HEK293 (cell line): ENCODE data around the gene ZNF692.

Experiments used
- CTCF ChIA-PET: fragments of 350-600 bp; formaldehyde crosslinking; extraction: SDS; loops from one replicate; lab custom pipeline; 2021; ENCODE audit warnings: antibody characterized with exemption; lab: Yijun Ruan, JAX
- POLR2A ChIA-PET: fragments of 300-600 bp; formaldehyde crosslinking; extraction: SDS; loops from one replicate; lab custom pipeline; 2020; ENCODE audit warnings: antibody characterized with exemption, inconsistent platforms; lab: Yijun Ruan, JAX
- H3K27ac ChIP-seq: fragments of 200-500 bp; sonication (Bioruptor generic); 2 replicates; pipeline ENCODE4 v1.5.1; 2014; ENCODE audit warnings: low read depth, low read length, control low read depth, inconsistent platforms; ENCODE audit errors: extremely low read depth
- H3K36me3 ChIP-seq, 2 experiments: fragments of 200-500 bp in 1 of 2; sonication (Bioruptor generic) in 1 of 2; 1 replicate in 1 of 2; 2 replicates in 1 of 2; pipeline ENCODE4 v1.5.1; 2014 to 2017; ENCODE audit warnings: inconsistent platforms in 2 of 2, low read length in 2 of 2; ENCODE audit not compliant: control insufficient read depth in 2 of 2, insufficient read depth in 1 of 2
- H3K4me1 ChIP-seq: fragments of 200-500 bp; sonication (Bioruptor generic); 2 replicates; pipeline ENCODE4 v1.5.1; 2014; ENCODE audit warnings: mild to moderate bottlenecking, low read length, inconsistent platforms; ENCODE audit not compliant: control insufficient read depth, insufficient read depth
- H3K4me3 ChIP-seq: 2 replicates; pipeline ENCODE4 v1.5.1; 2011; ENCODE audit warnings: low read depth, mild to moderate bottlenecking, control low read depth, low read length, moderate library complexity
- H3K9me3 ChIP-seq: fragments of 200-500 bp; sonication (Bioruptor generic); 2 replicates; pipeline ENCODE4 v1.5.1; 2014; ENCODE audit warnings: low read depth, low read length, inconsistent platforms; ENCODE audit not compliant: control insufficient read depth, insufficient read depth
- KLF16 ChIP-seq: fragments of 450-650 bp; formaldehyde crosslinking; IDR thresholded peaks from 2 replicates; pipeline ENCODE4 v1.5.1; 2017; ENCODE audit warnings: missing biosample characterization, missing genetic modification characterization
- ZBTB20 ChIP-seq: fragments of 450-650 bp; formaldehyde crosslinking; IDR thresholded peaks from 2 replicates; pipeline ENCODE4 v1.5.1; 2016; ENCODE audit warnings: missing biosample characterization, missing genetic modification characterization
- ZFP3 ChIP-seq: fragments of 450-650 bp; formaldehyde crosslinking; IDR thresholded peaks from 2 replicates; pipeline ENCODE4 v1.5.1; 2016; ENCODE audit warnings: low read depth, missing biosample characterization, missing genetic modification characterization
- ZFP69B ChIP-seq: fragments of 450-650 bp; formaldehyde crosslinking; IDR thresholded peaks from 2 replicates; pipeline ENCODE4 v1.5.1; 2016; ENCODE audit warnings: missing biosample characterization, missing genetic modification characterization
- ZNF148 ChIP-seq: fragments of 450-650 bp; formaldehyde crosslinking; IDR thresholded peaks from 2 replicates; pipeline ENCODE4 v1.5.0; 2017; ENCODE audit warnings: missing biosample characterization, missing genetic modification characterization, borderline replicate concordance
- ZNF202 ChIP-seq: fragments of 450-650 bp; formaldehyde crosslinking; IDR thresholded peaks from 2 replicates; pipeline ENCODE4 v1.5.1; 2016; ENCODE audit warnings: missing biosample characterization, missing genetic modification characterization, borderline replicate concordance
- ZNF426 ChIP-seq: fragments of 450-650 bp; formaldehyde crosslinking; IDR thresholded peaks from 2 replicates; pipeline ENCODE4 v1.5.1; 2017; ENCODE audit warnings: missing biosample characterization, missing genetic modification characterization, mild to moderate bottlenecking, inconsistent platforms, moderate library complexity
- ZNF449 ChIP-seq: fragments of 450-650 bp; formaldehyde crosslinking; IDR thresholded peaks from 2 replicates; pipeline ENCODE4 v1.5.1; 2017; ENCODE audit warnings: missing biosample characterization, mild to moderate bottlenecking, missing genetic modification characterization, moderate library complexity
- ZNF513 ChIP-seq: fragments of 450-650 bp; IDR thresholded peaks from 2 replicates; pipeline ENCODE4 v1.5.1; 2018; ENCODE audit warnings: missing biosample characterization, missing genetic modification characterization
- ZNF670 ChIP-seq: fragments of 450-650 bp; formaldehyde crosslinking; IDR thresholded peaks from 2 replicates; pipeline ENCODE4 v1.5.1; 2016; ENCODE audit warnings: missing biosample characterization, missing genetic modification characterization, low read depth
- ZNF701 ChIP-seq: fragments of 450-650 bp; formaldehyde crosslinking; IDR thresholded peaks from 2 replicates; pipeline ENCODE4 v1.5.1; 2016; ENCODE audit warnings: missing biosample characterization, missing genetic modification characterization
- ZSCAN5A ChIP-seq: fragments of 450-650 bp; formaldehyde crosslinking; IDR thresholded peaks from 2 replicates; pipeline ENCODE4 v1.5.1; 2016; ENCODE audit warnings: missing biosample characterization, missing genetic modification characterization
- TF ChIP-seq, protein P1 (sequence below): fragments of 450-650 bp; formaldehyde crosslinking; IDR thresholded peaks from 2 replicates; pipeline ENCODE4 v1.5.1; 2016; ENCODE audit warnings: missing biosample characterization, missing genetic modification characterization
- TF ChIP-seq, protein P2 (sequence below): fragments of 450-650 bp; formaldehyde crosslinking; IDR thresholded peaks from 2 replicates; pipeline ENCODE4 v1.5.1; 2016; ENCODE audit warnings: missing biosample characterization, missing genetic modification characterization
- TF ChIP-seq, protein P3 (sequence below): fragments of 450-650 bp; formaldehyde crosslinking; IDR thresholded peaks from 2 replicates; pipeline ENCODE4 v1.5.1; 2017; ENCODE audit warnings: missing biosample characterization, missing genetic modification characterization

The ZNF692 gene

DNA sequence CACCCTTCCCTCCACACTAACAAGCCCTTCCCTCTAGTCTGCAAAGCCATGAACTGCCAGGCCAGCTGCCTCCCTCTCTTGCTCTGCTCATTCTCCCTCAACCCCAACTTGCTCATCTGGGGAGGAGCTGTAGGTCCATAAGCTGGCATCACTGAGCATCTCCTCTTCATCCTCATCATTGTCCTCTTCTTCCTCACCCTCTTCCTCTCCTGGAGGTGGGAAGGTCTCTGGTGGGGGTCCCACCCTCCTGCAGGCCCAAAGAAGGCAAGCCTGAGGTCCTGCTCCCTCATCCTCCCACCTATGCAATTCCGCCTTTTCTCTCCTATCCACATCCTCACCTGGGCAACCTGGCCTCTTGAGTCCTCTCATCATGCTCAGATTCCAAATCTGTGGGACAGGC, 2.7 kb downstream of the ZNF692 start (continued):
- no peak for TF ChIP-seq ZNF148

- H3K36me3 ChIP-seq, result peaks cover 0 to 65% of the 10 kb centered on the region in 2 experiments; a peak in 1 of 3 replicates
- no peaks in the 10 kb centered on the region for H3K4me1 ChIP-seq
- TF ChIP-seq, protein P1, sequence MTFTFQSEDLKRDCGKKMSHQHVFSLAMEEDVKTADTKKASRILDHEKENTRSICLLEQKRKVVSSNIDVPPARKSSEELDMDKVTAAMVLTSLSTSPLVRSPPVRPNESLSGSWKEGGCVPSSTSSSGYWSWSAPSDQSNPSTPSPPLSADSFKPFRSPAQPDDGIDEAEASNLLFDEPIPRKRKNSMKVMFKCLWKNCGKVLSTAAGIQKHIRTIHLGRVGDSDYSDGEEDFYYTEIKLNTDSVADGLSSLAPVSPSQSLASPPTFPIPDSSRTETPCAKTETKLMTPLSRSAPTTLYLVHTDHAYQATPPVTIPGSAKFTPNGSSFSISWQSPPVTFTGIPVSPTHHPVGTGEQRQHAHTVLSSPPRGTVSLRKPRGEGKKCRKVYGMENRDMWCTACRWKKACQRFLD (tag by site-specific recombination), result no peak
- TF ChIP-seq, protein P2, sequence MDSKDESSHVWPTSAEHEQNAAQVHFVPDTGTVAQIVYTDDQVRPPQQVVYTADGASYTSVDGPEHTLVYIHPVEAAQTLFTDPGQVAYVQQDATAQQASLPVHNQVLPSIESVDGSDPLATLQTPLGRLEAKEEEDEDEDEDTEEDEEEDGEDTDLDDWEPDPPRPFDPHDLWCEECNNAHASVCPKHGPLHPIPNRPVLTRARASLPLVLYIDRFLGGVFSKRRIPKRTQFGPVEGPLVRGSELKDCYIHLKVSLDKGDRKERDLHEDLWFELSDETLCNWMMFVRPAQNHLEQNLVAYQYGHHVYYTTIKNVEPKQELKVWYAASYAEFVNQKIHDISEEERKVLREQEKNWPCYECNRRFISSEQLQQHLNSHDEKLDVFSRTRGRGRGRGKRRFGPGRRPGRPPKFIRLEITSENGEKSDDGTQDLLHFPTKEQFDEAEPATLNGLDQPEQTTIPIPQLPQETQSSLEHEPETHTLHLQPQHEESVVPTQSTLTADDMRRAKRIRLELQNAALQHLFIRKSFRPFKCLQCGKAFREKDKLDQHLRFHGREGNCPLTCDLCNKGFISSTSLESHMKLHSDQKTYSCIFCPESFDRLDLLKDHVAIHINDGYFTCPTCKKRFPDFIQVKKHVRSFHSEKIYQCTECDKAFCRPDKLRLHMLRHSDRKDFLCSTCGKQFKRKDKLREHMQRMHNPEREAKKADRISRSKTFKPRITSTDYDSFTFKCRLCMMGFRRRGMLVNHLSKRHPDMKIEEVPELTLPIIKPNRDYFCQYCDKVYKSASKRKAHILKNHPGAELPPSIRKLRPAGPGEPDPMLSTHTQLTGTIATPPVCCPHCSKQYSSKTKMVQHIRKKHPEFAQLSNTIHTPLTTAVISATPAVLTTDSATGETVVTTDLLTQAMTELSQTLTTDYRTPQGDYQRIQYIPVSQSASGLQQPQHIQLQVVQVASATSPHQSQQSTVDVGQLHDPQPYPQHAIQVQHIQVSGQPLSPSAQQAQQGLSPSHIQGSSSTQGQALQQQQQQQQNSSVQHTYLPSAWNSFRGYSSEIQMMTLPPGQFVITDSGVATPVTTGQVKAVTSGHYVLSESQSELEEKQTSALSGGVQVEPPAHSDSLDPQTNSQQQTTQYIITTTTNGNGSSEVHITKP (tag by site-specific recombination), result no peak
- TF ChIP-seq ZFP3 (tag by site-specific recombination) (no peak), ZSCAN5A (tag by site-specific recombination) (no peak), ZNF670 (tag by site-specific recombination) (no peak), KLF16 (tag by site-specific recombination) (no peak), ZNF513 (tag by site-specific recombination) (no peak), ZNF449 (tag by site-specific recombination) (no peak), ZNF426 (tag by site-specific recombination) (no peak), ZFP69B (no peak), ZNF202 (no peak), ZNF701 (tag by site-specific recombination) (no peak), ZBTB20 (tag by site-specific recombination) (no peak)
- TF ChIP-seq, protein P3, sequence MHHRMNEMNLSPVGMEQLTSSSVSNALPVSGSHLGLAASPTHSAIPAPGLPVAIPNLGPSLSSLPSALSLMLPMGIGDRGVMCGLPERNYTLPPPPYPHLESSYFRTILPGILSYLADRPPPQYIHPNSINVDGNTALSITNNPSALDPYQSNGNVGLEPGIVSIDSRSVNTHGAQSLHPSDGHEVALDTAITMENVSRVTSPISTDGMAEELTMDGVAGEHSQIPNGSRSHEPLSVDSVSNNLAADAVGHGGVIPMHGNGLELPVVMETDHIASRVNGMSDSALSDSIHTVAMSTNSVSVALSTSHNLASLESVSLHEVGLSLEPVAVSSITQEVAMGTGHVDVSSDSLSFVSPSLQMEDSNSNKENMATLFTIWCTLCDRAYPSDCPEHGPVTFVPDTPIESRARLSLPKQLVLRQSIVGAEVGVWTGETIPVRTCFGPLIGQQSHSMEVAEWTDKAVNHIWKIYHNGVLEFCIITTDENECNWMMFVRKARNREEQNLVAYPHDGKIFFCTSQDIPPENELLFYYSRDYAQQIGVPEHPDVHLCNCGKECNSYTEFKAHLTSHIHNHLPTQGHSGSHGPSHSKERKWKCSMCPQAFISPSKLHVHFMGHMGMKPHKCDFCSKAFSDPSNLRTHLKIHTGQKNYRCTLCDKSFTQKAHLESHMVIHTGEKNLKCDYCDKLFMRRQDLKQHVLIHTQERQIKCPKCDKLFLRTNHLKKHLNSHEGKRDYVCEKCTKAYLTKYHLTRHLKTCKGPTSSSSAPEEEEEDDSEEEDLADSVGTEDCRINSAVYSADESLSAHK, result no peak
- no peak overlapping the region for H3K4me3 ChIP-seq
- POLR2A ChIA-PET, result no interaction called here
- no peaks in the 10 kb centered on the region for H3K9me3 ChIP-seq
- no peak overlapping the region for H3K27ac ChIP-seq
- CTCF ChIA-PET, result no interaction called here
These were observed 3.3 kb downstream of the ZNF692 start for GRCh38 chr1:248855580-248855979.
